B cell (primary cell): ENCODE data around the gene MON1A.

Experiments used
- CTCF ChIP-seq: fragments of 200-600 bp; IDR thresholded peaks from one replicate; pipeline ENCODE4 v1.8.0; 2022; ENCODE audit warnings: antibody characterized with exemption, mild to moderate bottlenecking
- EZH2 ChIP-seq: IDR thresholded peaks from 2 replicates; pipeline ENCODE4 v1.6.1; 2012; ENCODE audit warnings: borderline replicate concordance, low read depth, mild to moderate bottlenecking, moderate library complexity, low read length; ENCODE audit not compliant: insufficient read depth, poor library complexity, severe bottlenecking

- no peak for TF ChIP-seq CTCF
- TF ChIP-seq EZH2, result no peak
Observed at GRCh38 chr3:49912881-49913281, 16.7 kb downstream of the MON1A start.
